Neuron (in vitro differentiated cells): ENCODE measurements around the gene NKX2-3.

ENCODE experiments used
- H2AFZ ChIP-seq: one replicate; pipeline ENCODE4 v1.6.1; 2013; ENCODE audit warnings: low read depth, mild to moderate bottlenecking, inconsistent platforms, low read length, moderate library complexity
- H3K27me3 ChIP-seq: one replicate; pipeline ENCODE4 v1.6.1; 2013; ENCODE audit warnings: low read length; ENCODE audit not compliant: insufficient read depth
- H3K36me3 ChIP-seq: one replicate; pipeline ENCODE4 v1.6.1; 2013; ENCODE audit warnings: low read length; ENCODE audit not compliant: insufficient read depth
- H3K4me1 ChIP-seq: one replicate; pipeline ENCODE4 v1.6.1; 2013; ENCODE audit warnings: low read length; ENCODE audit not compliant: insufficient read depth
- H3K4me3 ChIP-seq: 2 replicates; pipeline ENCODE4 v1.5.1; 2013; ENCODE audit warnings: mild to moderate bottlenecking, low read length, moderate library complexity
- H3K9me3 ChIP-seq: one replicate; pipeline ENCODE4 v1.6.1; 2013; ENCODE audit warnings: low read length

NKX2-3 gene

DNA sequence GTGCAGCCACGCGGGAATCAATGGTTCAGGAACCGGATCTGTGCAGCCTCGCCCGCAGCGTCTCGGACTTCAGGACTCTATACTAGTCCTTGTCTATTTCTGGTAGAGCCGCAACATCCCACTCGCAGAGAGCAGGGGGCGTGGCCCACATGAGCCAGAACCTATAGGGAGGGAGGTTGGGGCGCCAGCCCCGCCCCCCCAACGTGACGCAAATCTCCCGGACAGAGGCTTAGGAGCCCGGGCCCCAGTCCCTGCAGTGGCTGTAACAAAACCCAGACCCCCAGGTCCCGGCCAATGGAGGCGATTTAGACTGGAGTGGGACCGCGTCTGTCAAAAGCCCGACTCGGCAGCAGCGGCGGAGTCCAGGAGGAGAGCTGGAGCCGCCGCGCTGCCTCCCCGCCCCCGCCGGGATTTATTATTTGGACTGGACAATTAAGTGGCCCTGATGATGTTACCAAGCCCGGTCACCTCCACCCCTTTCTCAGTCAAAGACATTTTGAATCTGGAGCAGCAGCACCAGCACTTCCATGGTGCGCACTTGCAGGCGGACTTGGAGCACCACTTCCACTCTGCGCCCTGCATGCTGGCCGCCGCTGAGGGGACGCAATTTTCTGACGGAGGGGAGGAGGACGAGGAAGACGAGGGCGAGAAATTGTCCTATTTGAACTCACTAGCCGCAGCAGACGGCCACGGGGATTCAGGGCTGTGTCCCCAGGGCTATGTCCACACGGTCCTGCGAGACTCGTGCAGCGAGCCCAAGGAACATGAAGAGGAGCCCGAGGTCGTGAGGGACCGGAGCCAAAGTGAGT is at the start of gene NKX2-3:
TSS of gene NKX2-3 (plus strand) at position 256 of the 809 bp plus-strand sequence. CDS start at position 446, 190 bp downstream.
- peaks cover 13% of the 10 kb centered on the region for H3K4me1 ChIP-seq
- peaks cover 91% of the 10 kb centered on the region for H3K27me3 ChIP-seq
- no peaks in the 10 kb centered on the region for H3K36me3 ChIP-seq
- H2AFZ ChIP-seq, result no peak within 1 kb of the TSS
- H3K4me3 ChIP-seq, result no peak within 1 kb of the TSS
- H3K9me3 ChIP-seq, result peaks cover 5% of the 10 kb centered on the region

DNA sequence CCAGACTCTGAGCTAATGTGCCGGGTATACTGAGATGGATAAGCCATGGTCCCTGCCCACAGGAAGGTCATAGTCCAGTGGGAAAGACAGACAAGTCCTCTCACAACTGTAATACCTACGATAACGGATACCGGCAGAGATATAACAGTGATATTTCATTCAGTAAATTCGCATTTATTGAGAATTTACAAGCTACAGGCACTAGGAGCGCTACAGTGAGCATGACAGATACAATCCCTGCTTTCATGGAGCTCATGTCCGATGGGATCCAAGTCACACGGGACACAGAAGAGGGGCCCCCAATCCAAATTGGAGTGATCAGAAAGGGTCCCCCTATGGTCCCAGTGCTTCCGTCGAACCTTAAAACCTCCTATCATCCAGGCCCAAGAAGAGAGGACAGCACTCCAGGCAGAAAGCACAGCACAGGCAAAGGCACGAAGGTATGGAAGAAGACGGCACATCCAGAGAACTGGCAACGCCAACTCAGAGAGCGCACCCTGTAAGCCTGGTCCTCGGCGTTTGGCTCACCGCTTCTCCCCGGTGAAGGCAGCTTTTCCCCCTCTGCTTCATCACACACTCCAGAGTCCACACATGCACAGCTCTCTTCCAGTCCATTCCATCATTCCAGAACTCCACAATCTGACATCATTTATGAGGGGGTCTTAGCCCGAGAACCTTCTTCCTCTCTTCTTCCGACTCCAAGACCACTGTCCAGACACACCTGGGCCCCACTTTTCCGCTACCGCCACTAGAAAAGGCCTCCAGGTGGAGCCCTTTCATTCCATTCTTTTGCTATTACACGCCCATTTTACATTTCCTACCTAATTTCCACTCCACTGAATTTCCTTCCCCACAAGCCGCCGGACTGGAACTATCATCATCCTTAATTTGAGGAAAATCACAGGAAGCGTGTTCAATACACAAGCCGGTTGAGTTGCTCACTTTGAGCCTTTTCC is 47.8 kb upstream of the NKX2-3 start:
- H2AFZ ChIP-seq, result no peak overlapping the region
- peaks cover 10% of the 10 kb centered on the region for H3K27me3 ChIP-seq
- H3K4me3 ChIP-seq, result no peak overlapping the region
- no peaks in the 10 kb centered on the region for H3K9me3 ChIP-seq
- H3K4me1 ChIP-seq, result no peaks in the 10 kb centered on the region
- H3K36me3 ChIP-seq, result no peaks in the 10 kb centered on the region

DNA sequence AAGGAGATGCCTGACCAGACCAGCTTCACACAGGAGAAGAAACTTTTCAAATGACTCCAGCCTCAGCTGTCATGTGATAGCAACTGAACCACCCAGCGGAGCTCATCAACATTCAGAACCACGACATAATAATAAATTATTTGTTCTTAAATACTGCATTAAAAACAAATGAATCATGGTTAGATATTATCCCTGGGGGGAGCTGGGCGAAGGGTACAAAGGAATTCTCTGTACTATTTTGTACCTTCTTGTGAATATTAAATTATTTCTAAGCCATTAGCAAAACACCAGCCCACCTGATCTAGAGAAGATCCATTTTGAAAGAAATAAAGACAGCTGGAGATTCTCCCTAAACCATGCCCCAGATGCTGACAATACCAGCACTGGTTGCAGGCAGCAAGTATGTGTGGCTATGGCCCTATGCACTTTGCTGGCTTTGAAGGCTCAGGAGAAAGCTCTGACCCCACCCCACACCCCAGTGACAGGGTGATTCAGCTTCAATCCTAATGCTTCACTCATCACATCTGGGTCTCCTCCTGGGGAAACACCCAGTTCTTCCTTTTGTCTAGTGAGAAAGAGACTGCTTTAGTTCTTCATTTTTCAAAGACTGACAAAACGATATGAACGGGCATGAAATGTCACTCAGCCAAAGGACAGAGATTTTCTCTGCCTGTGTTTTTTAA is 45.5 kb upstream of the NKX2-3 start:
- no peak overlapping the region for H3K4me3 ChIP-seq
- peaks cover 2% of the 10 kb centered on the region for H3K9me3 ChIP-seq
- no peak overlapping the region for H2AFZ ChIP-seq
- no peaks in the 10 kb centered on the region for H3K36me3 ChIP-seq
- H3K27me3 ChIP-seq, result peaks cover 12% of the 10 kb centered on the region
- H3K4me1 ChIP-seq, result no peaks in the 10 kb centered on the region

DNA sequence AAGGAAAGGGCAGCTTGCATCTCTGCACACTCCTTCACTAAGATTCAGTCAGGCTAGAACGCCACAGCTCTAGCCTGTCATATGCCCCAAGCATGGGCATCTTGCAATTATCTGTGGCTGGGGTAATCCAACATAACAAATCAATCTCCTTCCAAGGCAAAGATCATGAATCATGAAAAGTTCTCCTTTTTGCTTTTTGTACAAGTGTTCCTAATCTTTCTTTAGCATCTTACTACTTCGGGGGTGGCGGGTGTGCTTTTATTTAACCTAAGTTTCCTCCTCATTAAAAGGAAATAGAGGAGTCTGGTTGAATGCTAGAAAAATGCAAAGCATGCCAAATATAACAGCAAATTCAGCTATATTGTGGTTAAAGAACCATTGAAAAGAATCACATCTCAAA is 43.5 kb upstream of the NKX2-3 start:
- peaks cover 12% of the 10 kb centered on the region for H3K27me3 ChIP-seq
- H2AFZ ChIP-seq, result no peak overlapping the region
- no peak overlapping the region for H3K4me3 ChIP-seq
- H3K4me1 ChIP-seq, result no peaks in the 10 kb centered on the region
- H3K9me3 ChIP-seq, result peaks cover 2% of the 10 kb centered on the region
- no peaks in the 10 kb centered on the region for H3K36me3 ChIP-seq

DNA sequence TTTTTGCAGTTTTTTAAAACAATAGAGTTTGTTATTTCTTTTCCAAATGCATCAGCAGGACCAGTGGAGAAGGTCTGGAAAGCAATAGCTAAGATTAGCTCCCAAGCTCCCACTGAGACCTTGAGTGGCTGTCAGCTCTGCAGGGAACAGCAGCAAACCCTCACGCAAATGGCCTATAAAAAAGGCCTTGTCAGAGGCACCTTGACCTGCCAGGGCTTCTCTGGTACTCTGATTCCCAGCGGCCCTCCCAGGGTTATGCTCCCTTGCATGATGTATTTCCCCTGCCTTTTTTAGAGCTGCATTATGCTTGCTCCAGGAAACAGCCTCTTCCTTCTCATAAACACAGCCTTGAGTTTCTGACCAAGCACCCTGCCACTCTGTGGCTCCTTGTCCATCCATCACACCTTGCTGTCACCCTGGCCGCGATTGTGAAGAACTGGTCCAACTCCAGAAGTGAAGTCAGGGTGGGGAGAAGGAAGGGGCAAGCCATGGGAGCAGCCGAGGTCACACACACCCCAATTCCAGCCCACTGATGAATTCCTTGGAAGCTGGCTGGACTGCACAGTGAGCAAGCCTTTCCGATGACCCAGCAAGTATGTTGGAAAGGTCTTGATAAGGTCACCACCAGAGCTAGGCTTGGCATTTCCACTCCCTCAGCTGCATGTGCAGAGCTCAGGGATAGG is 35.3 kb upstream of the NKX2-3 start:
- H2AFZ ChIP-seq, result no peak overlapping the region
- no peaks in the 10 kb centered on the region for H3K36me3 ChIP-seq
- no peak overlapping the region for H3K4me3 ChIP-seq
- H3K27me3 ChIP-seq, result peaks cover 14% of the 10 kb centered on the region
- H3K9me3 ChIP-seq, result no peaks in the 10 kb centered on the region
- H3K4me1 ChIP-seq, result no peaks in the 10 kb centered on the region

DNA sequence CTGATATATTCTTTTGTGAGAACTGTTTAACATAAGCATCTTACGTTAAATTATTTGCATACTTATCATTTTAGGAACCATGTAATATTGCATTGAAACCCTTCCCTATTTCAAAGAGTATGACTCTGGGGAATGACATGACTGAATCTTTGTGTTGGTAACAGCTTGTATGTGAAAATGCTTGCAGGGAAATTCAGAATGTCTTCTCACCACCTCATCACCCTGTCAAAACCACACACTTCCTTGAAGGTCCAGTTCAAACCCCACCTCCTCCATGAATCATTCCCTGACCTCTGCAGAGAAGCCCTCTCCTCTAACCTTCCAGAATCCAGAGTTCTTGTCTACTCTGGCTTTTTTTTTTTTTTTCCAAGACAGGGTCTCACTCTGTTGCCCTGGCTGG is 26.3 kb upstream of the NKX2-3 start:
- peaks cover 9% of the 10 kb centered on the region for H3K27me3 ChIP-seq
- no peak overlapping the region for H2AFZ ChIP-seq
- H3K4me1 ChIP-seq, result no peaks in the 10 kb centered on the region
- H3K36me3 ChIP-seq, result no peaks in the 10 kb centered on the region
- H3K9me3 ChIP-seq, result no peaks in the 10 kb centered on the region
- H3K4me3 ChIP-seq, result no peak overlapping the region

DNA sequence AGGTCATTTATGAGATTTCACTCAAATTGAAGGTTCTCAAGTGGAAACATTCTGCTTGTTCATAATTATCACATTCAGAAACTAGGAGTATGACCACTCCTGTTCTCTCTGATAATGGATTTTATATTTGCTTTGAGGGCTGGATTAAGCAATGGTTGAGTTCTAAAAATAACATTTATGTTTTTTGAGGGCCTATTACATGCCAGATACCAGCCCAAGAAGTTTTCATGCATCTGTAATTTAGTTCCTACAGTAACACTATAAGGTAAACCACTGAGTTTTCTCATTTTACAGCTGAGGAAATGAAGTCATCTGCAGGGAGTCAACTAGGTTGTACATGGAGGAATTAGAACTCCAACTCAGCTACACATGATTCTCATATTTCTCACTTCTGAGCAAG is 25.5 kb upstream of the NKX2-3 start:
- Histone ChIP-seq H3K4me3 (no peak overlapping the region), H3K9me3 (no peaks in the 10 kb centered on the region), H2AFZ (no peak overlapping the region), H3K4me1 (no peaks in the 10 kb centered on the region), H3K36me3 (no peaks in the 10 kb centered on the region), H3K27me3 (peaks cover 9% of the 10 kb centered on the region)

DNA sequence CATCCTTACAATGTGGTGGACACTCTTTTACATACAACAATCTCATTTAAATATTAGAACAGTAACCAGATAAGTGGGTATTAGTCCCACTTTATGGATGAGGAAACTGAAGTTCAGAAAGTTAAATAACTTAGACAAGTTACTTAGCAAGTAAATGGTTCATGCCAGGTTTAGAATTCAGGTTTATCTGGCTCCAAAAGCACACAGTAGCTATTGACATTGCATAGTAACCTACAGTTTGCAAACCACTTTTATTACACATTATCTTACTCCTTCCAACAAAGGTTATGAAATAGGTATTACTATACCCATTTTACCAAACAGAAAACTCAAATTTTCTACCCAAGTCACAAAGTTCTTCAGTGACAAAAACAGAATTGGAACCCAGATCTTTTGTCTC is 19.7 kb upstream of the NKX2-3 start:
- H3K4me3 ChIP-seq, result no peak overlapping the region
- peaks cover 19% of the 10 kb centered on the region for H3K27me3 ChIP-seq
- no peak overlapping the region for H2AFZ ChIP-seq
- no peaks in the 10 kb centered on the region for H3K36me3 ChIP-seq
- H3K4me1 ChIP-seq, result no peaks in the 10 kb centered on the region
- H3K9me3 ChIP-seq, result no peaks in the 10 kb centered on the region

DNA sequence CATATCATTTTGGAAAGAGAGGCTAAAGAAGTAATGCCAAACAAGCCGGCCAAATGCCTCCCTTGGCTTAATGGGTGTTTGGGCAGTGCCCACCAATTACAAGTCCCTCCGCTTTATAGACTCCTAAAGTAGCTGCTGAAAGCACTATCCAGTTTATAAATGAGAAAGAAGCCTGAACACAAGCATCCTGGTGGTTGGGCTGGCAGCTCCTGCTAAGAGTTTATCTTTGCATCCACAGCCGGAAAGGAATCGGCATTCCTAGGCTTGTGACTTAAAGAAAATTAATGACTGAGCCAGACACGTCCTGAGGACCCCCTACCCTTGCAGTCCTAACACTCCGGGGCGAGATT is 13.1 kb upstream of the NKX2-3 start:
- peaks cover 3% of the 10 kb centered on the region for H3K4me1 ChIP-seq
- peaks cover 70% of the 10 kb centered on the region for H3K27me3 ChIP-seq

DNA sequence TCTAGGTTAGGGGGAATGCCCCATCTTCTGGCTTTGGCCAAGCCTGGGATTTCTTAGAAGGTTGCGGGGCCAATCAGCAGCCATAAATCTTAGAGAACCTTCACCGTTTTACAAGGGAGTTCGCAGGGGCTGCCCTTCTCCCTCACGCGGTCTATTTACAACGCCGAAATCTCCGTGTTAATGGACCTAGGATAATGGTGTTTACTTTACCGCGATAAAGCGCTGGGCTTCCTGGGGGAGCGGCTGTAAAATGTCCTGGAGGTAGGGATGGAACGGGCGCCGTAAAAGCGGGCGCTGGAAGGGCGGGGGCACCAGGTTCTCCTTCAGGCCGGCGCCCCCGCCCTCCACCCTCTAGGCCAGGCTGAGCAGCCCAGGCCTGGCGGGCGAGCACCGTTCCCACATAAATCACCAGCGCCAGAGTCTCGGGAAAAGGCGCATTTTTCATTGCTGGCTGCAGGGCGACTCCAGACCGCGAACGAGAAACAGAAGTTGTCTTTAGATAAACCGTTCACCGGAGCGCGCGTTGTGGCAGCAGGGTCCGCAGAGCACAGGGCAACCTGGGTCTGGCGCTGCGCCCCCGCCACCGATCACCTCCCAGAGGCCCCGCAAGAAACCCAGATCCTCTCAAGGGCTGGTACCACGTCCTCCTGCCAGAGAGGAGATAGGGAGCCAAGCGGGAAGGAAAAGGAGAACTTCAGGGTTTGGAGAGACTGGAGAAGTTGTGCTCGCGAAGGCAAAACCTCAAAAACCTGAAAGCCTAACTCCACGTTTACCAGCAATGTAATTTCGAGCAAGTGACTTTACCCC is 12.5 kb upstream of the NKX2-3 start:
- H3K36me3 ChIP-seq, result no peaks in the 10 kb centered on the region
- no peak overlapping the region for H3K4me3 ChIP-seq
- no peak overlapping the region for H2AFZ ChIP-seq

More for the DNA sequence above, 13.1 kb upstream of the NKX2-3 start:
- Histone ChIP-seq H3K36me3 (no peaks in the 10 kb centered on the region), H3K9me3 (no peaks in the 10 kb centered on the region), H3K4me3 (no peak overlapping the region), H2AFZ (no peak overlapping the region)

DNA sequence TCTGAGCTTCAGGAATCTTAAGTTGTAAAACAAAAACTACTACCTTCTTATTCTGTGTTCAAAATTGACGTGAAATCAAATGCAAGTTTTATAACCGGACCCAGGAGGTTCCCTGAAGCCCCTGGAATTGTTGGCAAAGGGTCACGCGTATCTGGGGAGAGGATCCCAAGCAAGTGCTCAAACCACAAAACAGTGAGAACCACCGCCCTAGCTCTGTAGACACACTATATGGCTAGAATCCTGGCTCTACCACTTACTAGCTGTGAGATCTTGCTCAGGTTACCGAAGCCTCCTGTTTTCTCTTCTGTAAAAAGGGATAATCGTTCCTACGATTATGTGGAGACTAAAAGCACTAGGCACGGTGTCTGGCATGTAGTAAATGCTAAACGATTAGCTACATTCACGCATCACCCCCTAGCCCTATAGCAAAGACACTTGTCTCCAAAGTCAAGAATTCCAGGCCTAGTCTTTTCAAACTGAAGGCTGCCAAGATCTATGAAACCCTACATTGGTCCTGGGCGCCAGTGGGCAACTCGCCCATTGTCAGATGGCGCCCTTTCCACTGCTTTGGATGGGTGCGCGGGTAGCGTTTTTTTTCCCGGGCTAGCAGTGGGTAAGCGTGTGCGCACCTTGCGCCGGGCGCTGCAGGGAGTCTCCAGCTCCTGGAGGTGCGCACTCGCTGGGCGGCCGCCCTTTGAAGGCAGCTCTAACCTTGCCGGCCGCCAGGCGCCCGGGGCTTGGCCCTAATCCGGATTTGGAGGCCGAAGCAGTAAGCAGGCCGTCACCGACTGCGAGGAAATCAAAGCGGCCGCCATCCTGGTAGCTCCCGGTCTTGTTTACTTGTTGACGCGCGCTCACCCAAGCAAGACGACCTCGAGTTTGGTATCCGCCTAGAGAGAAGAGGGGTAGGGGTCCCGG is 11.6 kb upstream of the NKX2-3 start:
- H3K27me3 ChIP-seq, result peaks cover 82% of the 10 kb centered on the region
- no peak overlapping the region for H3K4me3 ChIP-seq
- H2AFZ ChIP-seq, result no peak overlapping the region
- H3K36me3 ChIP-seq, result no peaks in the 10 kb centered on the region
- H3K9me3 ChIP-seq, result no peaks in the 10 kb centered on the region
- peaks cover 3% of the 10 kb centered on the region for H3K4me1 ChIP-seq

More for the DNA sequence above, 12.5 kb upstream of the NKX2-3 start:
- Histone ChIP-seq H3K9me3 (no peaks in the 10 kb centered on the region), H3K4me1 (peaks cover 3% of the 10 kb centered on the region), H3K27me3 (peaks cover 75% of the 10 kb centered on the region)
